ENCODE data around the gene MLLT3.

DNA sequence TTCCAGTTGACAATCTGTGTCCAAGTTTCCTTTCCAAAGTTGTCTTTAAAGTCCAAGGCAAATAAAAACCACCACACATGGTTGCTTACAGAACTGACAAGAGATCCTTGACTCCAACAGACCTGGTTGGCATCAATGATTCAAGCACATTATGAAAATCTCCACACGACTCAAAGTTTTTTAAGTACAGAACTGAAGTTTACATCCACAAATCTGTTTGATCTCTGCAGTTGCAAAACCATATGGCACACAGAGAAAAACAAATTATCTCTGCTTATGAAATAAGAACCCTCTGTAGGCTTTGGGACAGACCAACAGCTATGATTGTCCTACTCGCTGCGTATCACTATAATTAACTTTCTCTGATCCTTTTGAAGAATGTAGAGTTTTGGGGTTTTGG, 60.8 kb downstream of the MLLT3 start:
- TF ChIP-seq, protein P1, sequence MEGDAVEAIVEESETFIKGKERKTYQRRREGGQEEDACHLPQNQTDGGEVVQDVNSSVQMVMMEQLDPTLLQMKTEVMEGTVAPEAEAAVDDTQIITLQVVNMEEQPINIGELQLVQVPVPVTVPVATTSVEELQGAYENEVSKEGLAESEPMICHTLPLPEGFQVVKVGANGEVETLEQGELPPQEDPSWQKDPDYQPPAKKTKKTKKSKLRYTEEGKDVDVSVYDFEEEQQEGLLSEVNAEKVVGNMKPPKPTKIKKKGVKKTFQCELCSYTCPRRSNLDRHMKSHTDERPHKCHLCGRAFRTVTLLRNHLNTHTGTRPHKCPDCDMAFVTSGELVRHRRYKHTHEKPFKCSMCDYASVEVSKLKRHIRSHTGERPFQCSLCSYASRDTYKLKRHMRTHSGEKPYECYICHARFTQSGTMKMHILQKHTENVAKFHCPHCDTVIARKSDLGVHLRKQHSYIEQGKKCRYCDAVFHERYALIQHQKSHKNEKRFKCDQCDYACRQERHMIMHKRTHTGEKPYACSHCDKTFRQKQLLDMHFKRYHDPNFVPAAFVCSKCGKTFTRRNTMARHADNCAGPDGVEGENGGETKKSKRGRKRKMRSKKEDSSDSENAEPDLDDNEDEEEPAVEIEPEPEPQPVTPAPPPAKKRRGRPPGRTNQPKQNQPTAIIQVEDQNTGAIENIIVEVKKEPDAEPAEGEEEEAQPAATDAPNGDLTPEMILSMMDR (conservative IDR thresholded peaks at IDR 0.05 in 1 of 2, IDR thresholded peaks at IDR 0.05 in 1 of 2; ENCODE audit: extremely low read depth in 1 of 2, insufficient read depth in 1 of 2, low read depth in 1 of 2, low read length in 2 of 2): no peak
- no peak for TF ChIP-seq EZH2 (IDR thresholded peaks at IDR 0.05; ENCODE audit: borderline replicate concordance, low read length)

All from mammary epithelial cell (primary cell).